ENCODE results near the gene MBD3L2B.
"Not testable (repeated sequence)": the region's sequence is repeated elsewhere in the genome, so short reads cannot be mapped to it uniquely, and the experiment has no call there.

MBD3L2B gene

GRCh38 chr19:7021331-7021730 lies at the start of gene MBD3L2B:
Gene MBD3L2B, minus strand, starts transcription at chr19:7021431. Its CDS starts 34 bp downstream, at chr19:7021397.
- DNase-seq, result not testable (repeated sequence)

GRCh38 chr19:7069904-7070226 lies 48.6 kb upstream of the MBD3L2B start:
- DNase-seq, result no peak

- peak; percentile 95 for DNase-seq
These were observed 48.0 kb upstream of the MBD3L2B start, which contains the start of gene ZNF557 for GRCh38 chr19:7069042-7069903. Gene ZNF557, plus strand, starts transcription at chr19:7069703. Its CDS starts 5,372 bp downstream, at chr19:7075075.

- DNase-seq, result no peak
These were observed 47.4 kb upstream of the MBD3L2B start for GRCh38 chr19:7068599-7068998.

- no peak for DNase-seq
These were observed 46.5 kb upstream of the MBD3L2B start for GRCh38 chr19:7067716-7068115.

GRCh38 chr19:7067122-7067521 lies 45.9 kb upstream of the MBD3L2B start:
- DNase-seq, result not testable (repeated sequence)

GRCh38 chr19:7063764-7064418 lies 42.7 kb upstream of the MBD3L2B start:
- DNase-seq, result no peak

GRCh38 chr19:7063339-7063738 lies 42.1 kb upstream of the MBD3L2B start:
- no peak for DNase-seq

- not testable (repeated sequence) for DNase-seq
These were observed 38.7 kb upstream of the MBD3L2B start for GRCh38 chr19:7059977-7060376.

- not testable (repeated sequence) for DNase-seq
These were observed 37.3 kb upstream of the MBD3L2B start, which contains the start of gene MBD3L3 for GRCh38 chr19:7058576-7058975. Gene MBD3L3, minus strand, starts transcription at chr19:7058676. Its CDS starts 71 bp downstream, at chr19:7058605.

GRCh38 chr19:7056371-7056770 lies 35.1 kb upstream of the MBD3L2B start:
- DNase-seq, result not testable (repeated sequence)

GRCh38 chr19:7055679-7056078 lies 34.4 kb upstream of the MBD3L2B start:
- DNase-seq, result not testable (repeated sequence)

GRCh38 chr19:7054635-7055368 lies 33.6 kb upstream of the MBD3L2B start:
- not testable (repeated sequence) for DNase-seq

- DNase-seq, result not testable (repeated sequence)
These were observed 31.7 kb upstream of the MBD3L2B start for GRCh38 chr19:7052896-7053295.

- not testable (repeated sequence) for DNase-seq
These were observed 30.2 kb upstream of the MBD3L2B start for GRCh38 chr19:7051421-7051820.

GRCh38 chr19:7049021-7049420 lies 27.8 kb upstream of the MBD3L2B start, which contains the start of gene MBD3L2:
Gene MBD3L2, plus strand, starts transcription at chr19:7049321. Its CDS starts 53 bp downstream, at chr19:7049374.
- DNase-seq, result not testable (repeated sequence)

- not testable (repeated sequence) for DNase-seq
These were observed 20.3 kb upstream of the MBD3L2B start for GRCh38 chr19:7041563-7041962.

GRCh38 chr19:7040079-7040478 lies 18.8 kb upstream of the MBD3L2B start, which contains the start of gene MBD3L4:
Gene MBD3L4, minus strand, starts transcription at chr19:7040179. Its CDS starts 35 bp downstream, at chr19:7040144.
- not testable (repeated sequence) for DNase-seq

- DNase-seq, result not testable (repeated sequence)
These were observed 9.0 kb upstream of the MBD3L2B start, which contains the start of gene MBD3L5 for GRCh38 chr19:7030278-7030677. Gene MBD3L5, plus strand, starts transcription at chr19:7030578. Its CDS starts 34 bp downstream, at chr19:7030612.

GRCh38 chr19:7028790-7029189 lies 7.6 kb upstream of the MBD3L2B start:
- DNase-seq, result not testable (repeated sequence)

GRCh38 chr19:7018828-7019227 lies 2.4 kb downstream of the MBD3L2B start:
- DNase-seq, result no peak

GRCh38 chr19:7013678-7014077 lies 7.6 kb downstream of the MBD3L2B start:
- DNase-seq, result no peak
